ENCODE results near the gene CNOT8.
A peak's percentile ranks its signal among the peaks of the same experiment; 100 is the strongest.
"Not testable (repeated sequence)": the region's sequence is repeated elsewhere in the genome, so short reads cannot be mapped to it uniquely, and the experiment has no call there.

The CNOT8 gene

DNA sequence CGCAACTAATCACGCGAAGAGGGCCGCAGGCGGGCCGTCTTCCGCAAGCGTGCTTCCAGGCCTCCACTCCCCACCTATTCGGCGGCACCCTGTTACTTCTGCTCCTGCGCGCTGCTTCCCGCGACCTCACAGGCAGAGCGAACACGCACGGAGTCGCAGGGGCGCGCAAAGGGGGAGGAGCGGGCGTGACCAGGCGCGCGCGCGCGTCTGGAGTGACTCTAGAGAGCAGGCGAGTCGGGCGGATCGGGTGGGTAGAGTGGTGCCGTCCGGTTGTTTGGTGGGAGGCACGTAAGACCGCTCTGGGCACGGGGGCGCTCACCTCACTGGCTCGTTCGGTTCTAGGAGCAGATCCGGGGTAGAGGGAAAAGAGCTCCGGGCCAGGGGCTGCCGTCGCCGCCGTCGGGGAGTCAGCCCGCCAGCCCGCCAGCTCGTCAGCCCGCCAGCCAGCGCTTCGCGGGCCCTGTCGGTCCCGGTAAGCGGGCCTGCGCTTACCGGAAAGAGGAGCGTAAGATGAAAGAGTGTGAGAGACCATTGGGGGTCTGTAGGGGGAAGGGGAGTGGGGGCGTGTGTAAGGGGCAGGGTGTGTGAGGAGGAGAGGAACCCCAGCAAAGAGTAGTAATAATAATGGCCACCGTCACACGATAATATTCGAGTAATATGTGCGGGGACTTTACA is at the start of gene CNOT8:
TSS of gene CNOT8 (plus strand) at position 331 of the 675 bp plus-strand sequence. CDS start 4,652 bp downstream, outside the sequence.
- DNase-seq (ENCODE audit: insufficient read length, low spot score): peak; percentile 90
- FAIRE-seq: peak; percentile 68

DNA sequence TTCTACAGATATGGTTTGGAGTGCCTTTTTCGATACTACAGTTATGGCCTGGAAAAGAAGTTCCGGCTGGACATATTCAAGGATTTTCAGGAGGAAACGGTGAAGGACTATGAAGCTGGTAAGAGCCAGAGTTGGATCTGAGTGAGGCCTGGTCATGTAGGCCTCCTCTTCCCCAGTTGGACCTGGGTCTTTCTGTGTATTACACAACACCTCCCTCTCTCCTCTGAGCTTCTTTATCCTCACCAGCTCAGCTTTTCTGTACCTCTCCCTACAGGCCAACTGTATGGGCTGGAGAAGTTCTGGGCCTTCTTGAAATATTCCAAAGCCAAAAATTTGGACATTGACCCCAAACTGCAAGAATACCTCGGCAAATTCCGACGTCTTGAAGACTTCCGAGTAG is 47.2 kb upstream of the CNOT8 start:
- FAIRE-seq (no peak), DNase-seq (ENCODE audit: insufficient read length, low spot score) (no peak)

DNA sequence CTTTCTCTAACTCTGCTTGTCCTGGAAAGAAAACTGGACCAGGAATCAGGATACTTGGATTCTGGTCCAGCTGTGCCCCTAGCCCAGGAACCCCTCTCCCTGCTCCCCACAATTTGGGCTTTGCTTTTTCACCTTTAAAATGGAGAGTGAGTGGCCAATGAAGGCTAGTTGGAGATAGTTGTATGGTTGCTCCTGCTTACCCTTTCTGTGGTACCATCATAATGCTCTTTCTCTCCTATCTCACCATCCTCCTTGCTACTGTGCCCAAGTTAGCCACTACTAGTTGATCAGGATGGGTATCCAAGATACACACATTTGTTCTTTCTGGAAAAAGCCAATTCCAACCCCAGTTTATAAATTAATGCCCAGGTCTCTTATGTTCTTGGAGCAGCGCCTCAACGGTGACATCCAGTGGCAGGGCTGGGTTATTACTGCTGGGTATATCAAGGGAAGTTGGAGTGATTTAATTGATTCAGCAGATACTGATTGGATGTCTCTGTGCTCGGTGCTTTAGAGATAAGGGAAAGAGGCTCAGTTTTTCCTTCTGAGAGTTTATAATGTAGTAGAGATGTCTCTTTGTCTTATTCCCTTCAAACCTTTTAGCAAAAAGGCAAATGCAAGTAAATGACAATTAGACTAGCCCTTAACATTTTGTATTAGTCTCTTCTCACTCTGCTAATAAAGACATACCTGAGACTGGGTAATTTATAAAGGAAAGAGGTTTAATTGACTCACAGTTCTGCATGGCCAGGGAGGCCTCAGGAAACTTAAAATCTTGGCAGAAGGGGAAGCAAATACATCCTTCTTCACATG is 46.6 kb upstream of the CNOT8 start:
- peak; percentile 50 for DNase-seq (ENCODE audit: insufficient read length, low spot score)
- FAIRE-seq: no peak

DNA sequence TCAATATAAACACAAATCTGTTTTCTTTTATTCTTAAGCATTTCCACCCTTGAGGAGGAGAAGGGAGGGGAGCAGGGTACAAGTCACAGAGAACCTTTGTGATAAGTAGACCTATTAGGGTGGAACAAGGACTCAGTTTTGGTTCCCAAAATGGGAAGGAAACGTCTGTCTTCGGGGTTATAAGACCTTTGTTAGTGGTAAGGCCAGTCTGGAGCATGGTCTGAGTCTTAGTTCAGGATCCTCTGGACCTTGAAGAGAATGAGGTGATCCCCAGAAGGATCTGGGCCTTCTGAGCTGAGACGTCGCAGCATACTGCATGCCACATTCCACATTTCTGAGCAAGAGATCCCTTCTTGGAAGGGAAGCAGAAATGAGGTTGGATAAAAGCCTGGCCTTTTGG is 45.3 kb upstream of the CNOT8 start:
- no peak for FAIRE-seq
- no peak for DNase-seq (ENCODE audit: insufficient read length, low spot score)

GRCh38 chr5:154813736-154814135 is 44.7 kb upstream of the CNOT8 start:
- DNase-seq (ENCODE audit: insufficient read length, low spot score): no peak
- no peak for FAIRE-seq

GRCh38 chr5:154815025-154815424 is 43.4 kb upstream of the CNOT8 start:
- FAIRE-seq: no peak
- no peak for DNase-seq (ENCODE audit: insufficient read length, low spot score)

DNA sequence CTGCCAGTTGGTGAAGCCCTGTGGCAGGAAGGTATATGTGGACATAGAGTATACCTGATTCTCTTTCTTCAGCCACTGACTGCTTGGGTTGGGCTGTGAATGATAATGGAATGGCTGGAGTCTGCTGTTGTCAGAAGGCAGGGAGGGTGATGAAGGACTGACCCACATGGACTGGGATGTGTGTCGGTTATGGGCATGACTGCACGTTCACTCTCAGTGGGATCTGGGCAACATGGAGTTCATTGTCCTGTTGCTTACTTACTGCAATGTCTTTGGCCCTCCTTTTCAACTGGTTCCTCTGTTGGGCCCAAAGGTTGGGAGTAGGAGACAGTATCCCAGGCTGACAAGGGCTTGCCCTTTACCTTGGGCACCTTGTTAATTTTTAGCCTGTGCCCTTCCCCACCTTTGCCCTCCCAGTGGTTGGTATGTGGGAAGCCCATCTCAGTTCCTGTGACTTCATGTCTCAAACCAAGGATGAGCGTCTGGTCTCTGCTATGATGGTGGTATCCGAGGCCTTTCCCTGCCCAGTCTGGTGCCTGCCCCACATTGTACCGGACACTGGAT is 42.7 kb upstream of the CNOT8 start:
- no peak for FAIRE-seq
- DNase-seq (ENCODE audit: insufficient read length, low spot score): no peak

DNA sequence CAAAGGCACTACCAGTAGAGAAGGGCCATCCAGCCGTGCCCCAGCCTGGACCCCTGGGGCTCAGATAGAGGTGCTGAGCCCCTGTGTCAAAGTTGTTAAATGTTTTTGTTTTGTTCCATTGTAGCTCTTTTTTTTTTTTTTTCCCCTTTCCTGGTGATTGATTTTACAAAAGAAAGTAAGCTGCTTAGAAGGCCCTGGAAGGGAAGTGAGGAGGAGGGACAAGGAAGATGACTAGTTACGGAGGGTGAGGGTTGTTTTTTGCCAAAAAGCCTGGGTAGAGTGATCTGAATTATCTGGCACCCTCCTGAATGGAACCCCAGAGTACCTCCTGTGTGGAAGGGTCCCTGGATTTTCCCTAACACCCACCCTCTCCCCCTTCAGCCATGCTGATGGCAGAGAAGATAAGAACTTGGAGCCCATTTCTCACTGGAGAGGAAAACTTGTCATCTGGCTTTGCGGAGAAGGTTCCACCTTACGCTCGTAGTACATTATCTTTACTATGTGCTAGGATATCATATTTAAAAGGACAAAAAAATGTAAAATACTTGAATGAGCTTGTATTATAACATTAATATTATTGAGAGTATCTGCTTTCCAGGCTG is 41.4 kb upstream of the CNOT8 start:
- no peak for DNase-seq (ENCODE audit: insufficient read length, low spot score)
- FAIRE-seq: no peak

GRCh38 chr5:154817815-154818214 is 40.6 kb upstream of the CNOT8 start:
- no peak for FAIRE-seq

DNA sequence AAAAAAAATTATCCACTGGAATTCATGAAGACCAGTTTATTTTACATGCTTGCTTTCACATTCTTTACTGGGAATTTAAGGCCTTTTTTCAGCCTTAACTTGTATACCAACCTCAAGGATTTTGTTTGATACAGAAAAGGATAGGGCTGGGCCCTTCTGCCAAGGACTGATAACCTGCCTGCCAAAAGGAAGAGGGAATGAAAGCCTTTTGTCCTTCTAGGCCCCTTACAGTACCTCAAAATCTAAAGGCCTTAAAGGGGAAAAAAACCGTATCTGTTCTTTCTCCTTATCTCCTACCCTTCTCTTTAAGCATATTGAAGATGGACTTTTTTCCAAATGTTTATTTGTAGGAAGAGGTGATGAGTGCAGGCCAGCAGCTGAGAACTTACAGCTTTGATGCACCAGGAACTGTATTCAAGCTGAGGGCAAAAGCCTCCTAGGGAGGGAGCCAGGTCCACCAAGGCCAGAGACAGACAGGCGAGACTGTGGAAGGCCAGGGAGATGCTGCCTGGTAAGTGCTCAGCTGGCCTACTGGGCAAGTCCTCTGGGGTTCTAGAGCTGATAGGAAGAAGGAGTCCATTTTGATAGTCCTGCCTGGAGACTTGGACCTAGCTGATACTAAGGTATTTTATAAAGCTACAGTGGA is 39.8 kb upstream of the CNOT8 start:
- FAIRE-seq (no peak), DNase-seq (ENCODE audit: insufficient read length, low spot score) (no peak)

More at GRCh38 chr5:154817815-154818214, 40.6 kb upstream of the CNOT8 start:
- DNase-seq (ENCODE audit: insufficient read length, low spot score): no peak

DNA sequence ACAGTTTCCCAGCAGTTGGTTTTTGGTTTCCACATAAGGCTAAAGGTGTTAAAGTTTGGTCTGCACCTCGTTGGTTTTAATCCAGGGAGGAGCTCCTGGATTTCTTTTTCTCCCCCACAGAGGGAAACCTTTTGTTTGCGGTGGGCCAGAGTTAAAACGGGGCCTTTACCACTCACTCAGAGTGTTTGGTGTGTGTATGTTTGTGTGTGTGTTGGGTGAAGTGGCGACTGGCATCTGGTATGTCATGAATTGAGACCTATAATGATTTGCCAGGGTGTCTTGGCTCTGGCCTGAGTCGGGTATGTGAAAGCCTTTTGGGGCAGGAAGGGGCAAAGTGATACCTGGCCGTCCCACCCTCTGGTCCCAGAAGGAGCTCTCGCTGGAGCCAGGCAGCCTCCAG is 38.9 kb upstream of the CNOT8 start:
- no peak for FAIRE-seq
- no peak for DNase-seq (ENCODE audit: insufficient read length, low spot score)

DNA sequence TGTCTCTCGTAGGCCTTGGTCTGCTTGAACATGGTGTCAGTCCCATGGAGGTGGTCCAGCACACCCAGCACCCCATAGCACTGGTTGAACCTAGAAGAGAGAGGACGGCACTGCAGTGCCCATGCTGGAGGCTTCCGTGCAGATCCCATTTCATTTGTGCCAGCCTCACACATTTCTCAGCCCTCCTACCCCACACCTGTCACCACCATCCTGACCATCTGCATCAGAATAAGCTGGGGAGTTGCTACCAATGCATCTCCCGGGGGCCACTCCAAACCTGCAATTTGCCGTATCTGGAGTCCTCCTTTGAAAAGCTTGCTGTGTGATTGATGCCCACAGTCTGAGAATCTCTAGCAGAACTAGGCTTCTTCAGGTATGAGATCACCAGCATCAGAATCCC is 38.0 kb upstream of the CNOT8 start:
- FAIRE-seq: no peak
- no peak for DNase-seq (ENCODE audit: insufficient read length, low spot score)

- DNase-seq (ENCODE audit: insufficient read length, low spot score); FAIRE-seq: not testable (repeated sequence)
Measured at GRCh38 chr5:154822896-154823295, 35.5 kb upstream of the CNOT8 start.

- FAIRE-seq: no peak
Measured at GRCh38 chr5:154823605-154824004, 34.8 kb upstream of the CNOT8 start.

GRCh38 chr5:154824070-154824469 is 34.4 kb upstream of the CNOT8 start:
- DNase-seq (ENCODE audit: insufficient read length, low spot score) (no peak), FAIRE-seq (no peak)

More at GRCh38 chr5:154823605-154824004, 34.8 kb upstream of the CNOT8 start:
- no peak for DNase-seq (ENCODE audit: insufficient read length, low spot score)

- DNase-seq (ENCODE audit: insufficient read length, low spot score) (no peak), FAIRE-seq (no peak)
Measured at GRCh38 chr5:154829181-154829588, 29.2 kb upstream of the CNOT8 start.

DNA sequence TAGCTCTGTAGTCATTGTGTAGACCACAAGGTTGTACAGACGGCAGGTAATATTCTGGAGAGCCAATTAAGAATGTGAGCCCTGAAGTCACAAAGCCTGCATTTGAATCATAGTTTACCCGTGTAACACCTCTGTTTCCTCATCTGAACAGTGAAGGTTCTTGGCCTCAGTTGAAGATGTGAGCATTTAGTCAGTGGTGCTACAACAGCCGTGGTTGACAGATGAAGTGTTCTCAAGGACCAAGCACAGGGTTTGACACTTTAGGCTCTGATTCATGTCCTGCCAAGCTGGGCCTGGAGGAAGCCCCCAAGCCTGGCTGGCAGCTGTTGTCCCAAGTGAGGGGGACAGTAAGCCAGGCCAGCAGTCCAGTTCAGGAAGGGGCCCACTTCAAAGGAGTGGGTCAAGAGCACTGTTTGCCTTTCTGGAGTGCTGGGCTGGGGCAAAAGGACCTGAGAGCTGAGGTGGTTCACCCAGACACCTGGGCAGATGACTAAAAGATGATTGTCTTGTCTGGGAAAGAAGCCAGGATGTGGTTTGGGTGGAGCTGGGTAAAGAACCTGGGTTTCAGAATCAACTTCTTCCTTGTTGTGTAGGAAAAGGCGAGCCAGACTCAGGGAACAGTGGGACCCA is 28.7 kb upstream of the CNOT8 start:
- FAIRE-seq (no peak), DNase-seq (ENCODE audit: insufficient read length, low spot score) (no peak)

DNA sequence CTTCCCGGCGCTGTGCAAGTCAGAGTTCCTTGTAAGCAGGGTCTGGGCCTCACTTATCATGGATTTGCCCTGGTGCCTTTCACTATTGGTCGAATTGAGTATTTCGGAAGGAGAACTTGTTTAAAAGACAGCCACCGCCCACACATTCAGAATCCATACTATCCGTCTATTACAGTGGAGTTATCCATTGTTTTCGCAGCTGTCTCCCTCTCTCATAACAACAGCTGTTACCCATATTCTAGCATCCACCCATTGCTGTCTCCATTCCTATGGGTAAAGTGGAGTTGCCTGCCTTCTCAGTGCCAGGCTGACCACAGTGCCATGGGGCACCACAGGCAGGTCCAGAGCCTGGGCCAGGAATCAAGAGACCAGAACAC is 28.2 kb upstream of the CNOT8 start:
- DNase-seq (ENCODE audit: insufficient read length, low spot score): no peak

DNA sequence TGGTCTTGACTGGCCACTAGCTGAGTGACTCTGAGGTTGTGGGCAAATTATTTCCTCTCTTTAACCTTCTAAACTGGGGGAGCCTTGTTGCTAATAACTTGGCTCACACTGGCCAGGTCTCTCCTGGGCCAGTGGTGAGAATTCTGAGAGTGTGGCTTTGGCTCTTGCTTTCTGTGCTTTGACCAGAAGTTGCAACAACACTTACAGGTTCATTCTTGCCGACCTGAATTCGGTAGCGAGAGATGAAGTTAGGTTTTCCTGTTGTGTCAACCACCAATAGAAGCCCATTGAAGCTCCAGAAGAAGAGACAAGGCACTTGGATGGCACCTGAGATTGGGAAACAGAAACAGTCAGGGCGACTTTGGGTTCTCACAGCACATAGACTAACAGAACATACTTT is 27.8 kb upstream of the CNOT8 start:
- DNase-seq (ENCODE audit: insufficient read length, low spot score) (no peak), FAIRE-seq (no peak)

More for the DNA sequence above, 28.2 kb upstream of the CNOT8 start:
- FAIRE-seq: no peak

DNA sequence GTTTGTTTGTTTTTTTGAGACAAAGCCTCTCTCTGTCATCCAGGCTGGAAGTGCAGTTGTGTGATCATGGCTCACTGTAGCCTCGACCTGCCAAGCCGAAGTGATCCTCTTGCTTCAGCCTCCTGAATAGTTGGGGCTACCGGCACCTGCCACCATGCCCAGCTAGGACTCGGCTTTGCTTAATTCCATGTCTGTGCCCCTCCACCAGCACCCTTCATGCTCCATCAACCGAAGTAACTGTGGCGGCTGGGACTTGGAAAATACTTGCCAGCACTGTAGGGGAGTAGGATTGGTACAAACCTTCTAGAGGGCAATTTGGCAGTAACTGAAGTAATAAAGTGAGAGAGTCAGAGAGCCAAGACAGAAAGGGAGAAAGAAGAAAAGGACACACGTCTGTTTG is 27.0 kb upstream of the CNOT8 start:
- FAIRE-seq (no peak), DNase-seq (ENCODE audit: insufficient read length, low spot score) (no peak)
